ENCODE measurements around the gene SHMT2.

Gene SHMT2

GRCh38 chr12:57227315-57228115 is 2.0 kb upstream of the SHMT2 start:
- DNase-seq (ENCODE audit: low read depth) = no peak

- no peak for DNase-seq (ENCODE audit: low read depth)
Observed at GRCh38 chr12:57229046-57229633, 371 bp upstream of the SHMT2 start.

- DNase-seq (ENCODE audit: low read depth) = no peak
Observed at GRCh38 chr12:57230381-57231155, 1.1 kb downstream of the SHMT2 start.

- no peak for DNase-seq (ENCODE audit: low read depth)
Observed at GRCh38 chr12:57231276-57232021, 1.9 kb downstream of the SHMT2 start.

GRCh38 chr12:57232156-57232756 is 2.7 kb downstream of the SHMT2 start:
- DNase-seq (ENCODE audit: low read depth) = no peak

GRCh38 chr12:57233357-57234232 is 4.1 kb downstream of the SHMT2 start:
- no peak for DNase-seq (ENCODE audit: low read depth)

GRCh38 chr12:57234233-57234570 is 4.7 kb downstream of the SHMT2 start:
- DNase-seq (ENCODE audit: low read depth) = no peak

- DNase-seq (ENCODE audit: low read depth) = no peak
Observed at GRCh38 chr12:57234571-57235016, 5.1 kb downstream of the SHMT2 start.

GRCh38 chr12:57235017-57235727 is 5.7 kb downstream of the SHMT2 start:
- no peak for DNase-seq (ENCODE audit: low read depth)

- no peak for DNase-seq (ENCODE audit: low read depth)
Observed at GRCh38 chr12:57235728-57236131, 6.2 kb downstream of the SHMT2 start.

GRCh38 chr12:57236201-57236924 is 6.9 kb downstream of the SHMT2 start:
- DNase-seq (ENCODE audit: low read depth) = no peak

- no peak for DNase-seq (ENCODE audit: low read depth)
Observed at GRCh38 chr12:57236925-57237595, 7.5 kb downstream of the SHMT2 start.

- DNase-seq (ENCODE audit: low read depth) = no peak
Observed at GRCh38 chr12:57237596-57237931, 8.1 kb downstream of the SHMT2 start.

- no peak for DNase-seq (ENCODE audit: low read depth)
Observed at GRCh38 chr12:57237932-57238853, 8.7 kb downstream of the SHMT2 start.

GRCh38 chr12:57238854-57239554 is 9.5 kb downstream of the SHMT2 start:
- DNase-seq (ENCODE audit: low read depth) = peak; percentile 86

- no peak for DNase-seq (ENCODE audit: low read depth)
Observed at GRCh38 chr12:57239587-57240065, 10.1 kb downstream of the SHMT2 start.
